PFSK-1 (cell line): Measurements from ENCODE around the gene MPC1.

ENCODE experiments used
- FOXP2 ChIP-seq: optimal IDR thresholded peaks from 2 replicates; pipeline ENCODE3; 2011; ENCODE audit warnings: borderline replicate concordance, control low read depth, inconsistent platforms; ENCODE audit not compliant: insufficient read depth; ENCODE audit errors: extremely low read length, extremely low read depth
- POLR2AphosphoS5 ChIP-seq: IDR thresholded peaks from 2 replicates; pipeline ENCODE4 v1.6.1; 2012; ENCODE audit warnings: low read depth, mild to moderate bottlenecking, control low read depth, low read length, moderate library complexity
- SIN3A ChIP-seq: IDR thresholded peaks from 2 replicates; pipeline ENCODE4 v1.6.1; 2012; ENCODE audit warnings: mild to moderate bottlenecking, low read length, moderate library complexity, borderline replicate concordance; ENCODE audit not compliant: insufficient read depth
- TAF1 ChIP-seq: IDR thresholded peaks from 2 replicates; pipeline ENCODE4 v1.6.1; 2012; ENCODE audit warnings: low read length, control low read depth, borderline replicate concordance; ENCODE audit not compliant: insufficient read depth
- TF ChIP-seq, protein P1 (sequence below), 2 experiments: IDR thresholded peaks; 2 replicates each; pipeline versions ENCODE4 v1.6.1 to v1.8.0; 2011 to 2012; ENCODE audit warnings: low read depth in 2 of 2, low read length in 2 of 2, control low read depth in 1 of 2, inconsistent platforms in 1 of 2, mild to moderate bottlenecking in 1 of 2, moderate library complexity in 1 of 2; ENCODE audit not compliant: insufficient read depth in 1 of 2

Gene MPC1

DNA sequence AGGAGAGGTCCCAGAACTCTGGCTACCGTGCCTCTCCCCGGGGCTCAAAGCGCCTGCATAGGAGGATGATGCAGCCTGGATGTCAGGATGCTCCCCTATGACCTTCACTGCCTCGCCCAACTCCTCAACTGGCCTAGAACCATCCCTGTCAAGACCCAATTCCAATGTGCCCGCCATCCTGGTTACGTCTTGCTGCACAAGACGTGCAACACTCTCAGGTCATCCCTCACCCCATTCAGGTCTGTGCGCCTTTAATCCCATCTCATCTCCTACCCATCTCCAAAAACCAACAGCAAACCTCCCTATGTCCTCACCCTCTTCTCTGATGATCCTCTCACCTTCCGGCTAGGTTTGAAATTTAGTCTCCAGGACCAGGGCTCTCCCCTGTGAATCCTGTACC is 43.9 kb downstream of the MPC1 start:
- TF ChIP-seq, protein P1, sequence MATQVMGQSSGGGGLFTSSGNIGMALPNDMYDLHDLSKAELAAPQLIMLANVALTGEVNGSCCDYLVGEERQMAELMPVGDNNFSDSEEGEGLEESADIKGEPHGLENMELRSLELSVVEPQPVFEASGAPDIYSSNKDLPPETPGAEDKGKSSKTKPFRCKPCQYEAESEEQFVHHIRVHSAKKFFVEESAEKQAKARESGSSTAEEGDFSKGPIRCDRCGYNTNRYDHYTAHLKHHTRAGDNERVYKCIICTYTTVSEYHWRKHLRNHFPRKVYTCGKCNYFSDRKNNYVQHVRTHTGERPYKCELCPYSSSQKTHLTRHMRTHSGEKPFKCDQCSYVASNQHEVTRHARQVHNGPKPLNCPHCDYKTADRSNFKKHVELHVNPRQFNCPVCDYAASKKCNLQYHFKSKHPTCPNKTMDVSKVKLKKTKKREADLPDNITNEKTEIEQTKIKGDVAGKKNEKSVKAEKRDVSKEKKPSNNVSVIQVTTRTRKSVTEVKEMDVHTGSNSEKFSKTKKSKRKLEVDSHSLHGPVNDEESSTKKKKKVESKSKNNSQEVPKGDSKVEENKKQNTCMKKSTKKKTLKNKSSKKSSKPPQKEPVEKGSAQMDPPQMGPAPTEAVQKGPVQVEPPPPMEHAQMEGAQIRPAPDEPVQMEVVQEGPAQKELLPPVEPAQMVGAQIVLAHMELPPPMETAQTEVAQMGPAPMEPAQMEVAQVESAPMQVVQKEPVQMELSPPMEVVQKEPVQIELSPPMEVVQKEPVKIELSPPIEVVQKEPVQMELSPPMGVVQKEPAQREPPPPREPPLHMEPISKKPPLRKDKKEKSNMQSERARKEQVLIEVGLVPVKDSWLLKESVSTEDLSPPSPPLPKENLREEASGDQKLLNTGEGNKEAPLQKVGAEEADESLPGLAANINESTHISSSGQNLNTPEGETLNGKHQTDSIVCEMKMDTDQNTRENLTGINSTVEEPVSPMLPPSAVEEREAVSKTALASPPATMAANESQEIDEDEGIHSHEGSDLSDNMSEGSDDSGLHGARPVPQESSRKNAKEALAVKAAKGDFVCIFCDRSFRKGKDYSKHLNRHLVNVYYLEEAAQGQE (IDR thresholded peaks at IDR 0.05; ENCODE audit: insufficient read depth in 1 of 2, low read depth in 2 of 2, low read length in 2 of 2): no peak
- TF ChIP-seq POLR2AphosphoS5 (no peak), TAF1 (no peak), FOXP2 (no peak), SIN3A (no peak)

DNA sequence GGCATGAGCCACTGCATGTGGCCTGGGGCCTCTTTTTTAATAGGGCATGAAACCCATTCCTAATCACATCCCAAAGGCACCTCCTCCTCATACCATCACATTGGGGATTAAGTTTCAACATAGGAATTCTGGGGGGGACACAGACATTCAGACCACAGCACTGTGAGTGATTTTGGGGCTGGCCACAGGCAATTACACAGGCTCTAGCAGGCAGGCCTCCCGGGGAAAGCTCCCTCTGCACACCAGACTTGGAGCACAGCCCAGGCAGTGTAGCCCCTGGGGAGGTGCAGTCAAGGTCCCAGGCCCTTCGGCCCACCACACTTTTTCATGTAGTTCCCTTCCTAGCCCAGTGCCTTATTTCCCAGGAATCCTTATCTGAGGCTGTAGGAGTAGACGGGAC is 45.9 kb downstream of the MPC1 start:
- TF ChIP-seq FOXP2 (no peak), POLR2AphosphoS5 (no peak), SIN3A (no peak)

DNA sequence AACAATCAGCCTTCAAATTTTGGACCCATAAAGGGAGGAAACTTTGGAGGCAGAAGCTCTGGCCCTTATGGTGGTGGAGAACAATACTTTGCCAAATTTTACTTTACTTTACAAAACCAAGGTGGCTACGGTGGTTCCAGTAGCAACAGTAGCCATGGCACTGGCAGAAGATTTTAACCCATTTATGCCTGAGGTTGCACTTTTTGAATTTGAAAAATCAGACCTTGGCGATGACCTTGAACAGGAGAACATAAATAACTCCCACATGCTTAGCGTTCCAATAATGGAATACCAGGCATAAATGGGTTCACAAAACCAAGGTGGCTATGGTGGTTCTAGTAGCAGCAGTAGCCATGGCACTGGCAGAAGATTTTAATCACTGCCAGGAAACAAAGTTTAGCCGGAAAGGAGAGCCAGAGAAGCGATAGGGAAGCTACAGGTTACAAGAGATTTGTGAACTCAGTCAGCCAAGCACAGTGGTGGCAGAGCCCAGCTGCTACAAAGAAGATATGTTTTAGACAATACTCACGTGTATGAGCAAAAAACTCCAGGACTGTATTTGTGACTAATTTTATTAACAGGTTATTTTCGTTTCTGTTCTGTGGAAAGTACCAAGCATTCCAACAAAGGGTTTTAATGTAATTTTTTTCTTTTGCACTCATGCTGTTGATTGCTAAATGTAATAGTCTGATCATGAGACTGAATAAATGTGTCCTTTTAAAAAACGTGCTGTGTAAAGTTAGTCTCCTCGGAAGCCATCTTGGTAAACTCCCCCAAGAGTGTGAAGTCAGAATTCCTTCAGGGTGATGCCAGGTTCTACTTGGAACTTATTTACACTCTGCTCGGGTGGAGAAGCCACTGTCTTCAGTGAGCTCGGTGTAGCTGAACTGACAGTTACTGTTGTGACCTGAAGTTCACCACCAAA is 47.1 kb downstream of the MPC1 start:
- TF ChIP-seq TAF1: no peak
- no peak for TF ChIP-seq POLR2AphosphoS5
- TF ChIP-seq SIN3A: no peak
- no peak for TF ChIP-seq FOXP2
- TF ChIP-seq, protein P1 (IDR thresholded peaks at IDR 0.05; ENCODE audit: insufficient read depth in 1 of 2, low read depth in 2 of 2, low read length in 2 of 2): no peak

DNA sequence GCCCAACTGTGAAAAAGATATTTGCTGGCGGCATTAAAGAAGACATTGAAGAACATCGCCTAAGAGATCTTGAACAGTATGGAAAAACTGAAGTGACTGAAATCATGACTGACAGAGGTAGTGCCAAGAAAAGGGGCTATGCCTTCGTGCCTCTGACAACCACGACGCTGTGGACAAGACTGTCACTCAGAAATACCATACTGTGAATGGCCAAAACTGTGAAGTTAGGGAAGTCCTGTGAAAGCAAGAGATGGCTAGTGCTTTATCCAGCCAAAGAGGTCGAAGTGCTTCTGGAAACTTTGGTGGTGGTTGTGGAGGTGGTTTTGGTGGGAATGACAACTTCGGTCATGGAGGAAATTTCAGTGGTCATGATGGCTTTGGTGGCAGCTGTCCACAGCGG is 47.9 kb downstream of the MPC1 start:
- TF ChIP-seq FOXP2 (no peak), SIN3A (no peak), POLR2AphosphoS5 (no peak), TAF1 (no peak)
- TF ChIP-seq, protein P1 (IDR thresholded peaks at IDR 0.05; ENCODE audit: insufficient read depth in 1 of 2, low read depth in 2 of 2, low read length in 2 of 2): no peak

DNA sequence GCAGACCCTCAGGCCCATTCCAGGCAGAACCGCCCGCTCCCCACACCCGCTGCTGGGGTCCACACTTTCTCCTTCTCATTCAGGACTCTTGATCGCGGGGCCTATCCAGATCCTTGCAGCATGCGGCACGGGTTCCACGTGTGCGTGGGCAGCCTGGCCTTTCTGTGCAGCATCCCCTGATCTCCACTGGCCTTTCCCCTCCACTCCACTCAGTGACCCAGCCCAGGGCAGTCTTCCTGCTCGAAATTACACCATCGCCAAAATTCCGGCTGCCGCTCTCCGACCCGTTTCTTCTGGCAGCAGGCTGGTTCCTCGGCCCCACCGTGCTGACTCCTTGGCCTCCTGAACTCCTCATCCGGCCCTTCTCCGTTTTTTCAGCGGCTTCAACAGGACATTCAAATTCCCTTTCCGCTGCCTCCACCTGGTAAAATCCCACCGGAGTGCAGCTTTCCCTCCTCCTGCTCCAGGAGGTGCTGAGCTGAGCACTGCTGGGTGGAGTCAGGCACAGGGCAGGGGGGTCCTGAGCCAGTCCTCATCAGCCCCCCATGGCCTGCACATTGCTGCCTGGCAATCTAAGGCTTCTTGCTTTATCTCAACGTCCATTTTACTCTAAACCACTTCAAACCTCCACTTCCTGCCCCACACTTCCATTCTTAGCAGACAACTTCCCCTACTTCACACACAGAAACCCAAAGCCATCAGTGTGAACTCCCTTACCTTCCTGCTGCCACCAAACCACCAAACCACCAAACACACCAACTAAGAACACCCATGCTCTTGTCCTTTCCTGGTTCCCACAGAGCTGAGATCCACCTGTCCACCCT is 49.4 kb downstream of the MPC1 start:
- TF ChIP-seq TAF1 (no peak), SIN3A (no peak), POLR2AphosphoS5 (no peak), FOXP2 (no peak)
- TF ChIP-seq, protein P1 (IDR thresholded peaks at IDR 0.05; ENCODE audit: insufficient read depth in 1 of 2, low read depth in 2 of 2, low read length in 2 of 2): no peak
